Measurements from ENCODE around the gene FOS. TPM values are rescaled to one million over a fixed set of nuclear protein-coding genes. Genes with fewer than 3 reads are reported as not detected.

The FOS gene
- total and polyA plus RNA-seq, 2 donors (not counting 1 experiment from before 2014, with no cell fraction given): 103 to 4,077 TPM

DNA sequence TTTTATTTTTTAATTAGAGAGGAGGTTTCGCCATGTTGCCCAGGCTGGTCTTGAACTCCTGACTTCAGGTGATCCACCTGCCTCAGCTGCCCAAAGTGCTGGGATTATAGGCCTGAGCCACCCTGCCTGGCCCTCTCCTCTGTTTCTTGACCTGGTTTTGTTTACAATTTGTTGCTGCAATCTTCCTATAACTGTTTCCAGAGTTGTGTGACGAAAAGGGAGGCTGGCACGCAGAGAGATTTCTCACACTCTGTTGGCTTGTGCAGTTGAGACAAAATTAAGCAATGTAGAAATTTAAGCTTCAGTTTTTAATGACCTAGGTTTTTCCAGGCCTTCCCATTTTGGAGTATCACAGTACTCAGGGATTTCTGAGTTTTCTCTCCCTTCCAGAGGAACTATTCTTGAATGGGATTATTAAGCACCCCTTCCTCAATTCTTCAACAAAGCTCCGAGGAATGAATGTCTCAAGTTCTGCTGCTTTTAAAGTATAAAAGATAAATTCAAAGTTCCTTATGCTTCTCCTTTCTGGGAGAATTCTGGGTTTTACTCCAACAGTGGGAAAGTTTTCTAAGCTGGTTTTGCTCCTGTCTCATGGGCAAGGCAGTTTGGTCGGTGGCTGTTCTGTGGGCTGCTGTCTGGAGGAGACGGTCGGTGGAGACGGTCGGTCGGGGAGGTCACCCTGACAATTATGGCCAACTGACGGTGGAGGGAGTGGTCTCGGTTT lies 20.4 kb upstream of the FOS start:
- peak overlapping the region; percentile 38 to 68 (median 64) for H3K4me3 ChIP-seq (ENCODE audit: control extremely low read depth in 1 of 5, extremely low read depth in 1 of 5, insufficient read depth in 1 of 5, low read depth in 2 of 5, low read length in 4 of 5)
- Mint-ChIP-seq H3K27me3 (no peaks in the 10 kb centered on the region), H3K9me3 (ENCODE audit: insufficient read depth) (no peaks in the 10 kb centered on the region), H3K4me1 (peaks cover 29% of the 10 kb centered on the region), H3K27ac (peak overlapping the region; percentile 100), H3K4me3 (peak overlapping the region; percentile 98)
- H3K9ac ChIP-seq (ENCODE audit: low read length): peak overlapping the region; percentile 76
- CTCF ChIA-PET: interaction anchor here (0.9 to 5.4 kb wide), 8 partner anchors 16 to 397 kb away, joined by 3 to 40 read pairs (median 4); no protein-coding TSS in a partner anchor
- no peaks in the 10 kb centered on the region for H3K36me3 ChIP-seq (replicated peaks in 1 of 2; ENCODE audit: control extremely low read depth in 1 of 2, control insufficient read depth in 1 of 2, extremely low read depth in 1 of 2, insufficient read depth in 2 of 2, low read length in 1 of 2)
- H4K20me1 ChIP-seq (ENCODE audit: control insufficient read depth, insufficient read depth, low read length, poor library complexity, severe bottlenecking): no peaks in the 10 kb centered on the region
- H3K27ac ChIP-seq (ENCODE audit: low read length in 2 of 2): peak overlapping the region; percentile 97 to 99
- H3K79me2 ChIP-seq (ENCODE audit: control insufficient read depth, insufficient read depth, low read length): no peaks in the 10 kb centered on the region
- no peak for TF ChIP-seq EZH2 (IDR thresholded peaks at IDR 0.05; ENCODE audit: borderline replicate concordance, insufficient read depth, low read depth, low read length, poor library complexity, severe bottlenecking)
- TF ChIP-seq, protein P1, sequence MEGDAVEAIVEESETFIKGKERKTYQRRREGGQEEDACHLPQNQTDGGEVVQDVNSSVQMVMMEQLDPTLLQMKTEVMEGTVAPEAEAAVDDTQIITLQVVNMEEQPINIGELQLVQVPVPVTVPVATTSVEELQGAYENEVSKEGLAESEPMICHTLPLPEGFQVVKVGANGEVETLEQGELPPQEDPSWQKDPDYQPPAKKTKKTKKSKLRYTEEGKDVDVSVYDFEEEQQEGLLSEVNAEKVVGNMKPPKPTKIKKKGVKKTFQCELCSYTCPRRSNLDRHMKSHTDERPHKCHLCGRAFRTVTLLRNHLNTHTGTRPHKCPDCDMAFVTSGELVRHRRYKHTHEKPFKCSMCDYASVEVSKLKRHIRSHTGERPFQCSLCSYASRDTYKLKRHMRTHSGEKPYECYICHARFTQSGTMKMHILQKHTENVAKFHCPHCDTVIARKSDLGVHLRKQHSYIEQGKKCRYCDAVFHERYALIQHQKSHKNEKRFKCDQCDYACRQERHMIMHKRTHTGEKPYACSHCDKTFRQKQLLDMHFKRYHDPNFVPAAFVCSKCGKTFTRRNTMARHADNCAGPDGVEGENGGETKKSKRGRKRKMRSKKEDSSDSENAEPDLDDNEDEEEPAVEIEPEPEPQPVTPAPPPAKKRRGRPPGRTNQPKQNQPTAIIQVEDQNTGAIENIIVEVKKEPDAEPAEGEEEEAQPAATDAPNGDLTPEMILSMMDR (IDR thresholded peaks at IDR 0.05): no peak
- H3K27me3 ChIP-seq (replicated peaks in 1 of 4; ENCODE audit: control extremely low read depth in 1 of 4, control insufficient read depth in 3 of 4, insufficient read depth in 4 of 4, low read length in 3 of 4): no peaks in the 10 kb centered on the region
- 15% methylated on average over 9 of the region's 12 CpGs for WGBS (ENCODE audit: insufficient coverage)
- intact Hi-C loops (cut with micrococcal nuclease): loop anchor here (5.0 kb wide), 1 partner anchor 36 kb away; no protein-coding TSS in a partner anchor
- ATAC-seq (ENCODE audit: low read depth) (no peak), DNase-seq (no peak)
- no peak overlapping the region for H2AFZ ChIP-seq (ENCODE audit: insufficient read depth, low read depth, low read length, poor library complexity, severe bottlenecking)
- H3K4me2 ChIP-seq (replicated peaks; ENCODE audit: low read depth, low read length, poor library complexity, severe bottlenecking): peak overlapping the region; percentile 74
- no peaks in the 10 kb centered on the region for H3K9me3 ChIP-seq (ENCODE audit: control extremely low read depth in 1 of 3, control insufficient read depth in 2 of 3, insufficient read depth in 1 of 3, low read length in 2 of 3)
- POLR2A ChIA-PET: interaction anchor here (0.7 to 1.7 kb wide), 6 partner anchors 9 to 131 kb away, joined by 3 to 19 read pairs (median 5); partner anchors contain the start of gene NEK9
- peaks cover 14 to 18% of the 10 kb centered on the region in 2 donors for H3K4me1 ChIP-seq (ENCODE audit: control insufficient read depth in 2 of 2, insufficient read depth in 2 of 2, low read length in 2 of 2)
